Measurements from ENCODE around the gene MRPL21. TPM values are rescaled to one million over a fixed set of nuclear protein-coding genes. Genes with fewer than 3 reads are reported as not detected.

MRPL21 gene
- total RNA-seq, 1 donor from 2014 or later = 41.4 TPM

GRCh38 chr11:68841718-68842426 is 61.8 kb downstream of the MRPL21 start, which contains the start of gene CPT1A:
Gene CPT1A (minus strand): TSS chr11:68841916. CDS start chr11:68815474, 26,442 bp downstream.
- DNase-seq (ENCODE audit: low spot score) = peak; percentile 78

Other genes starting within 250 kb of the MRPL21 start
- not detected for gene GAL, start 219.3 kb downstream of the MRPL21 start, total RNA-seq
- gene TESMIN, start 152.3 kb downstream of the MRPL21 start, total RNA-seq = 4.9 TPM
- 102 TPM for gene CPT1A, start 61.9 kb downstream of the MRPL21 start, total RNA-seq
- 20.7 TPM for gene IGHMBP2, start 59 bp upstream of the MRPL21 start, total RNA-seq
- not detected for gene MRGPRD, start 77.2 kb upstream of the MRPL21 start, total RNA-seq
- gene MRGPRF, start 109.4 kb upstream of the MRPL21 start, total RNA-seq = 43.8 TPM
- 29.1 TPM for gene TPCN2, start 145.1 kb upstream of the MRPL21 start, total RNA-seq

All from mucosa of gallbladder (tissue), 1 donor.